Fibroblast of the aortic adventitia (primary cell): Measurements from ENCODE around the gene ITLN1. TPM values are rescaled to one million over a fixed set of nuclear protein-coding genes. Genes with fewer than 3 reads are reported as not detected.
A peak's percentile ranks its signal among the peaks of the same experiment; 100 is the strongest.

ENCODE experiments used
- DNase-seq: peaks from one replicate; pipeline ENCODE4 v3.0.0-alpha.2; 2010; ENCODE audit warnings: low read depth
- H3K4me3 ChIP-seq: 2 replicates; pipeline ENCODE4 v1.5.1; 2011; ENCODE audit warnings: low read depth, mild to moderate bottlenecking, control low read depth, low read length, moderate library complexity
- CTCF ChIP-seq: IDR thresholded peaks from 2 replicates; pipeline ENCODE4 v1.5.1; 2011; ENCODE audit warnings: mild to moderate bottlenecking, low read length, control low read depth, inconsistent platforms; ENCODE audit not compliant: insufficient read depth
- total RNA-seq: library from RNA; depleted of rRNA; stranded (reverse); fragments of >200 nt; gene quantifications from 2 replicates; pipeline ENCODE4 v1.2.3, GENCODE V29; 2012; ENCODE audit warnings: low replicate concordance

Gene ITLN1
- total RNA-seq, 1 donor: not detected

- TF ChIP-seq CTCF: no peak
- no peak overlapping the region for H3K4me3 ChIP-seq
- DNase-seq: no peak
These were observed 45.2 kb downstream of the ITLN1 start for GRCh38 chr1:160839746-160840145.

GRCh38 chr1:160838888-160839287, 46.1 kb downstream of the ITLN1 start:
- TF ChIP-seq CTCF: no peak
- DNase-seq: no peak

GRCh38 chr1:160837558-160838205, 47.3 kb downstream of the ITLN1 start:
- no peak for DNase-seq
- H3K4me3 ChIP-seq: no peak overlapping the region
- TF ChIP-seq CTCF: no peak

More at GRCh38 chr1:160838888-160839287, 46.1 kb downstream of the ITLN1 start:
- no peak overlapping the region for H3K4me3 ChIP-seq

GRCh38 chr1:160836981-160837557, 47.9 kb downstream of the ITLN1 start:
- no peak overlapping the region for H3K4me3 ChIP-seq
- DNase-seq: peak; percentile 25
- no peak for TF ChIP-seq CTCF

- no peak overlapping the region for H3K4me3 ChIP-seq
- no peak for DNase-seq
- no peak for TF ChIP-seq CTCF
These were observed 48.4 kb downstream of the ITLN1 start for GRCh38 chr1:160836561-160836960.

GRCh38 chr1:160835751-160836150, 49.2 kb downstream of the ITLN1 start:
- DNase-seq: no peak
- no peak for TF ChIP-seq CTCF
- no peak overlapping the region for H3K4me3 ChIP-seq
